IMR-90 (cell line): ENCODE results near the gene UBE2O. TPM values are rescaled to one million over a fixed set of nuclear protein-coding genes. Genes with fewer than 3 reads are reported as not detected.

Experiments
- ATAC-seq: fragments of 200-7000 bp; cut with Tn5 transposase; 2 replicates; pipeline ENCODE4 v1.9.1; 2020; ENCODE audit warnings: low read depth, mild to moderate bottlenecking, moderate library complexity
- BruUV-seq: library from RNA; stranded (reverse); fragments of 400-500 nt; replicated peaks from 2 replicates; lab custom pipeline; 2021; lab: Mats Ljungman, UMichigan
- CTCF ChIA-PET: fragments of 300-600 bp; formaldehyde crosslinking; extraction: SDS; loops from one replicate; lab custom pipeline; 2021; ENCODE audit warnings: antibody characterized with exemption; lab: Yijun Ruan, JAX
- POLR2A ChIA-PET: fragments of 300-600 bp; sonication (Branson Sonifier 250); formaldehyde crosslinking; loops from one replicate; lab custom pipeline; 2022; ENCODE audit warnings: antibody characterized with exemption; ENCODE audit not compliant: unreplicated experiment; lab: Charles Lee
- DNase-seq: peaks from one replicate; pipeline ENCODE4 v3.0.0; 2013
- H2AFZ ChIP-seq: replicated peaks from 2 replicates; pipeline ENCODE3; 2013; ENCODE audit warnings: low read length, mild to moderate bottlenecking; ENCODE audit not compliant: poor library complexity
- H2AK5ac ChIP-seq: 2 replicates; pipeline ENCODE4 v1.6.1; 2013; ENCODE audit warnings: low read depth, low read length, inconsistent platforms
- H2AK9ac ChIP-seq: replicated peaks from 2 replicates; pipeline ENCODE3; 2013; ENCODE audit warnings: mild to moderate bottlenecking, low read depth, low read length, moderate library complexity; ENCODE audit not compliant: poor library complexity
- H2BK120ac ChIP-seq: 2 replicates; pipeline ENCODE4 v1.6.1; 2013; ENCODE audit warnings: low read depth, low read length, inconsistent platforms
- H2BK15ac ChIP-seq: 3 replicates; pipeline ENCODE4 v1.6.1; 2013; ENCODE audit warnings: low read depth, low read length, inconsistent platforms
- H2BK20ac ChIP-seq: 2 replicates; pipeline ENCODE4 v1.6.1; 2013; ENCODE audit warnings: low read depth, mild to moderate bottlenecking, inconsistent platforms, low read length, moderate library complexity
- H2BK5ac ChIP-seq: 2 replicates; pipeline ENCODE4 v1.6.1; 2013; ENCODE audit warnings: mild to moderate bottlenecking, low read depth, low read length, inconsistent platforms; ENCODE audit not compliant: poor library complexity, severe bottlenecking
- H3K14ac ChIP-seq: replicated peaks from 2 replicates; pipeline ENCODE4 v1.6.1; 2013; ENCODE audit warnings: low read depth, low read length, inconsistent platforms
- H3K18ac ChIP-seq: 2 replicates; pipeline ENCODE4 v1.6.1; 2013; ENCODE audit warnings: low read depth, low read length, control low read depth
- H3K23ac ChIP-seq: 2 replicates; pipeline ENCODE4 v1.6.1; 2013; ENCODE audit warnings: low read depth, low read length, inconsistent platforms
- H3K27ac ChIP-seq: 2 replicates; pipeline ENCODE4 v1.5.1; 2013; ENCODE audit warnings: mild to moderate bottlenecking, control low read depth, low read length; ENCODE audit not compliant: insufficient read depth
- H3K27me3 ChIP-seq: 2 replicates; pipeline ENCODE4 v1.6.1; 2013; ENCODE audit warnings: low read length; ENCODE audit not compliant: control insufficient read depth, insufficient read depth
- H3K36me3 ChIP-seq: 2 replicates; pipeline ENCODE4 v1.6.1; 2013; ENCODE audit warnings: low read length, mixed read lengths; ENCODE audit not compliant: control insufficient read depth, insufficient read depth
- H3K4ac ChIP-seq: 2 replicates; pipeline ENCODE4 v1.6.1; 2013; ENCODE audit warnings: low read depth, low read length, inconsistent platforms
- H3K4me1 ChIP-seq: 2 replicates; pipeline ENCODE4 v1.6.1; 2013; ENCODE audit warnings: low read length, mixed read lengths; ENCODE audit not compliant: control insufficient read depth, insufficient read depth
- H3K4me2 ChIP-seq: 2 replicates; pipeline ENCODE4 v1.6.1; 2013; ENCODE audit warnings: low read depth, mild to moderate bottlenecking, control low read depth, low read length, moderate library complexity
- H3K4me3 ChIP-seq: 2 replicates; pipeline ENCODE4 v1.5.1; 2013; ENCODE audit warnings: low read depth, mild to moderate bottlenecking, control low read depth, low read length, moderate library complexity; ENCODE audit not compliant: insufficient read depth
- H3K56ac ChIP-seq: 2 replicates; pipeline ENCODE4 v1.6.1; 2013; ENCODE audit warnings: low read length, inconsistent platforms; ENCODE audit not compliant: insufficient read depth; ENCODE audit errors: extremely low read depth
- H3K79me1 ChIP-seq, 2 experiments: 2 replicates each; pipeline ENCODE4 v1.6.1; 2013; ENCODE audit warnings: low read length in 2 of 2, inconsistent platforms in 1 of 2, low read depth in 1 of 2
- H3K9ac ChIP-seq: 2 replicates; pipeline ENCODE4 v1.6.1; 2013; ENCODE audit warnings: low read depth, low read length, control low read depth
- H3K9me1 ChIP-seq: 2 replicates; pipeline ENCODE4 v1.6.1; 2013; ENCODE audit warnings: low read length, inconsistent platforms; ENCODE audit not compliant: insufficient read depth
- H3K9me3 ChIP-seq: 2 replicates; pipeline ENCODE4 v1.6.1; 2013; ENCODE audit warnings: low read length; ENCODE audit not compliant: control insufficient read depth, insufficient read depth
- H4K20me1 ChIP-seq: 2 replicates; pipeline ENCODE4 v1.6.1; 2013; ENCODE audit warnings: low read length, inconsistent platforms; ENCODE audit not compliant: insufficient read depth
- H4K5ac ChIP-seq: 2 replicates; pipeline ENCODE4 v1.6.1; 2013; ENCODE audit warnings: mild to moderate bottlenecking, low read depth, low read length, control low read depth
- H4K8ac ChIP-seq, 2 experiments: 2 replicates each; pipeline ENCODE4 v1.6.1; 2013; ENCODE audit warnings: low read depth in 2 of 2, low read length in 2 of 2, control low read depth in 1 of 2, inconsistent platforms in 1 of 2
- H4K91ac ChIP-seq: 2 replicates; pipeline ENCODE4 v1.6.1; 2013; ENCODE audit warnings: low read depth, low read length, inconsistent platforms; ENCODE audit not compliant: insufficient read depth
- BHLHE40 ChIP-seq: fragments of 150-350 bp; IDR thresholded peaks from 2 replicates; pipeline ENCODE4 v1.6.1; 2016; ENCODE audit warnings: mild to moderate bottlenecking, low read depth, low read length
- CHD1 ChIP-seq: IDR thresholded peaks from 2 replicates; pipeline ENCODE4 v1.6.1; 2012; ENCODE audit warnings: low read depth, low read length, improper control_type of control experiment
- MXI1 ChIP-seq: IDR thresholded peaks from 2 replicates; pipeline ENCODE4 v1.6.1; 2012; ENCODE audit warnings: low read depth, mild to moderate bottlenecking, low read length, moderate library complexity, borderline replicate concordance
- WGBS, 2 experiments: methylation state at CpG; one replicate each; pipeline versions ENCODE4 v1.1.5 to v1.1.7; 2013; ENCODE audit warnings: missing lambda C conversion rate in 2 of 2; ENCODE audit not compliant: insufficient read length in 1 of 2; ENCODE audit errors: extremely low coverage in 2 of 2; 5-methylcytosine and 5-hydroxymethylcytosine counted together
- dilution Hi-C: fragments of 300-500 bp; cut with HindIII; formaldehyde crosslinking; loops from one replicate; pipeline ENCODE4 v1.14.3; 2018; ENCODE audit warnings: low sequenced_read_pairs; ENCODE audit not compliant: unreplicated experiment
- in situ Hi-C: fragments of 300-500 bp; cut with MboI; formaldehyde crosslinking; loops from 3 replicates; pipeline ENCODE4 v1.14.3; 2019; ENCODE audit warnings: low sequenced_read_pairs, inconsistent platforms, mixed read lengths
- intact Hi-C: fragments of 100-400 bp; cut with micrococcal nuclease; formaldehyde crosslinking; loops from 2 replicates; pipeline ENCODE4 v1.10.0; 2022
- polyA plus RNA-seq, 3 experiments: library from polyadenylated mRNA; depleted of rRNA; stranded (reverse); fragments of >200 nt; gene quantifications; 2 replicates each; pipeline ENCODE4 v1.2.3, GENCODE V29; 2012; ENCODE audit warnings: low replicate concordance in 1 of 3
- total RNA-seq: library from RNA; depleted of rRNA; stranded (reverse); fragments of >200 nt; gene quantifications from 2 replicates; pipeline ENCODE4 v1.2.3, GENCODE V29; 2012
- TF ChIP-seq, protein P1 (sequence below): fragments of 150-350 bp; IDR thresholded peaks from 2 replicates; pipeline ENCODE4 v1.6.1; 2017; ENCODE audit warnings: mild to moderate bottlenecking, antibody characterized with exemption, low read length, low read depth

Gene UBE2O
- total and polyA plus RNA-seq, 2 of the 4 experiments (the other 2 are of a cell fraction), result 17.6 TPM

DNA sequence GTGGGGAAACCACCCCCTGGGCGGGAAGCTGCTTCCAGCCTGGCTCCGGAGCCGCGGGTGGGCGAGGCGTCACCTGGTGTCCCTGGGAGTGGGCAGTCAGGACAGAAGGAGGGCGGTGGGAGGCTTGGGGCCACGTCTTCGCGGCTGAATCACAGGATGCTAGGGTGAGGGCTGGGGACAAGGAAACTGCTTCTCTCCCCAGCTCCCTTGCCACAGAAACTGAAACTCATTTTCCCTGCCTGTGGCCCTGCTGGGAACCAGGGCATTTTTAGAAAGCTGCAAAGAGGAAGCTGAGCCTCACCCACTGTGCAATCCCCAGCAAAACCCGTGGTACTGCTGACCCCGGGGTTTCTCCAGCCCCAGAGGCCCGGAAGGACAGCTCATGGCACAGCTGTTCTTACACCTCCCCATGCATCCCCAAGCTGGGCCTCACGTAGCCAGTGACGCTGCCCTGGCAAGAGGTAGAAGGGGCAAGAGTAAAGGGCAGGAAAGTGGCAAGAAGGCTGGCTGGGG, 40.1 kb upstream of the UBE2O start (continued):
- TF ChIP-seq, protein P1, sequence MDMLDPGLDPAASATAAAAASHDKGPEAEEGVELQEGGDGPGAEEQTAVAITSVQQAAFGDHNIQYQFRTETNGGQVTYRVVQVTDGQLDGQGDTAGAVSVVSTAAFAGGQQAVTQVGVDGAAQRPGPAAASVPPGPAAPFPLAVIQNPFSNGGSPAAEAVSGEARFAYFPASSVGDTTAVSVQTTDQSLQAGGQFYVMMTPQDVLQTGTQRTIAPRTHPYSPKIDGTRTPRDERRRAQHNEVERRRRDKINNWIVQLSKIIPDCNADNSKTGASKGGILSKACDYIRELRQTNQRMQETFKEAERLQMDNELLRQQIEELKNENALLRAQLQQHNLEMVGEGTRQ, result peak; percentile 38; the same call in 1 of the 2 replicates

- peak overlapping the region; percentile 87 for H2AFZ ChIP-seq
- DNase-seq (no peak), ATAC-seq (no peak)
- no peak overlapping the region for H3K56ac ChIP-seq
- H2AK9ac ChIP-seq, result peak overlapping the region; percentile 90
- H3K27me3 ChIP-seq, result no peaks in the 10 kb centered on the region
- dilution Hi-C loops, result no loop called here
- peak overlapping the region; percentile 78 for H2BK5ac ChIP-seq
- peak overlapping the region; percentile 87 for H2AK5ac ChIP-seq
- H3K4ac ChIP-seq, result peak overlapping the region; percentile 75
- WGBS, 2 experiments, result 100% methylated on average over 1 of the region's 11 CpGs; no CpG with 5 or more reads in 1 of the 2 experiments
- H3K36me3 ChIP-seq, result no peaks in the 10 kb centered on the region
- no peaks in the 10 kb centered on the region for H4K20me1 ChIP-seq
- peaks cover 0 to 7% of the 10 kb centered on the region in 2 experiments; a peak in 3 of 4 replicates for H3K79me1 ChIP-seq
- 0 out of 3 replicates have a peak overlapping the region, but pooled peaks have one; percentile 61 for H2BK15ac ChIP-seq
- H2BK120ac ChIP-seq, result peak overlapping the region; percentile 79; the same call in 1 of the 2 replicates
- no peak overlapping the region for H3K4me3 ChIP-seq
- ChIA-PET CTCF (interaction anchor here (1.0 kb wide), 1 partner anchor 31 kb away, joined by 3 read pairs; no protein-coding TSS in a partner anchor), POLR2A (no interaction called here)
- peaks cover 1% of the 10 kb centered on the region; the same call in 1 of the 2 replicates for H3K9me1 ChIP-seq
- TF ChIP-seq CHD1 (no peak), MXI1 (no peak), BHLHE40 (no peak)
- H2BK20ac ChIP-seq, result peak overlapping the region; percentile 20; the same call in 1 of the 2 replicates
- H3K14ac ChIP-seq, result peak overlapping the region; percentile 91
- peak overlapping the region; percentile 74 to 93; a peak in 3 of 4 replicates for H4K8ac ChIP-seq
- in situ Hi-C loops, result no loop called here
- H3K23ac ChIP-seq, result 0 out of 2 replicates have a peak overlapping the region, but pooled peaks have one; percentile 74
- peak overlapping the region; percentile 70 for H3K27ac ChIP-seq
- peaks cover 15% of the 10 kb centered on the region for H3K4me1 ChIP-seq
- H3K9me3 ChIP-seq, result no peaks in the 10 kb centered on the region
- no peak overlapping the region for H3K9ac ChIP-seq
- H4K91ac ChIP-seq, result peak overlapping the region; percentile 86
- H4K5ac ChIP-seq, result peak overlapping the region; percentile 70
- no TSS peak for BruUV-seq
- peak overlapping the region; percentile 35 for H3K18ac ChIP-seq
- H3K4me2 ChIP-seq, result peak overlapping the region; percentile 26; the same call in 1 of the 2 replicates
- intact Hi-C loops, result no loop called here
Observed at GRCh38 chr17:76492123-76492988, 39.4 kb upstream of the UBE2O start.
